SK-N-SH (cell line): ENCODE data around the gene SLC24A3.

Source experiments
- CHD2 ChIP-seq: fragments of 150-350 bp; IDR thresholded peaks from 2 replicates; pipeline ENCODE4 v1.6.1; 2018; ENCODE audit warnings: low read length; ENCODE audit not compliant: partially characterized antibody
- CTCF ChIP-seq: fragments of 200-600 bp; sonication (generic); IDR thresholded peaks from 2 replicates; pipeline ENCODE4 v1.6.1; 2017; ENCODE audit warnings: antibody characterized with exemption, mild to moderate bottlenecking, moderate library complexity
- EP300 ChIP-seq, 2 experiments: IDR thresholded peaks; 2 replicates each; pipeline versions ENCODE4 v1.4.0 to v1.6.1; 2012; ENCODE audit warnings: borderline replicate concordance in 1 of 2, low read depth in 1 of 2, low read length in 1 of 2
- GABPA ChIP-seq: IDR thresholded peaks from 2 replicates; pipeline ENCODE4 v1.4.0; 2012; ENCODE audit warnings: low read depth, mild to moderate bottlenecking
- POLR2AphosphoS5 ChIP-seq: IDR thresholded peaks from 2 replicates; pipeline ENCODE4 v1.6.1; 2012; ENCODE audit warnings: low read depth, low read length
- TAF1 ChIP-seq: IDR thresholded peaks from 2 replicates; pipeline ENCODE4 v1.6.1; 2012; ENCODE audit warnings: low read depth, mild to moderate bottlenecking, low read length, moderate library complexity, borderline replicate concordance
- TCF12 ChIP-seq: IDR thresholded peaks from 2 replicates; pipeline ENCODE4 v1.4.0; 2012

GRCh38 chr20:19371112-19371511 lies 158.7 kb downstream of the SLC24A3 start:
- no peak for TF ChIP-seq CTCF
- no peak for TF ChIP-seq TCF12
- no peak for TF ChIP-seq CHD2
- TF ChIP-seq EP300 (IDR thresholded peaks at IDR 0.05; ENCODE audit: borderline replicate concordance in 1 of 2, low read depth in 1 of 2, low read length in 1 of 2) = no peak
- no peak for TF ChIP-seq TAF1
- no peak for TF ChIP-seq POLR2AphosphoS5
- TF ChIP-seq GABPA = no peak
